Neural cell (in vitro differentiated cells): Measurements from ENCODE around the gene GAL3ST3. TPM values are rescaled to one million over a fixed set of nuclear protein-coding genes. Genes with fewer than 3 reads are reported as not detected.

Experiments
- H2AFZ ChIP-seq: fragments of 200-600, 300-800 bp; sonication (generic), shearing (Covaris generic); 2 replicates; pipeline ENCODE4 v1.6.0; 2014; ENCODE audit warnings: low read depth, mild to moderate bottlenecking, antibody characterized with exemption, low read length, moderate library complexity
- H3F3A ChIP-seq: fragments of 200-600 bp; shearing (Covaris generic); 2 replicates; pipeline ENCODE4 v1.6.1; 2016; ENCODE audit warnings: mild to moderate bottlenecking, moderate library complexity, mixed read lengths, antibody characterized with exemption, low read length; ENCODE audit not compliant: insufficient read depth, poor library complexity, severe bottlenecking
- H3K27ac ChIP-seq: fragments of 200-600, 300-800 bp; sonication (generic), shearing (Covaris generic); 2 replicates; pipeline ENCODE4 v1.5.1; 2014; ENCODE audit warnings: mild to moderate bottlenecking, low read length, moderate library complexity
- H3K27me3 ChIP-seq: fragments of 300-800, 200-600 bp; sonication (generic), shearing (Covaris generic); 2 replicates; pipeline ENCODE4 v1.6.0; 2014; ENCODE audit warnings: mild to moderate bottlenecking, low read depth, low read length, moderate library complexity; ENCODE audit not compliant: insufficient read depth
- H3K36me3 ChIP-seq: fragments of 300-800, 200-600 bp; sonication (generic), shearing (Covaris generic); 2 replicates; pipeline ENCODE4 v1.5.1; 2014; ENCODE audit warnings: mild to moderate bottlenecking, antibody characterized with exemption, low read length, moderate library complexity; ENCODE audit not compliant: insufficient read depth
- H3K4me2 ChIP-seq: fragments of 300-800, 200-600 bp; sonication (generic), shearing (Covaris generic); 2 replicates; pipeline ENCODE4 v1.6.0; 2014; ENCODE audit warnings: mild to moderate bottlenecking, low read length
- H3K4me3 ChIP-seq: fragments of 300-800, 200-600 bp; sonication (generic), shearing (Covaris generic); 2 replicates; pipeline ENCODE4 v1.5.1; 2014; ENCODE audit warnings: mild to moderate bottlenecking, low read length, moderate library complexity
- H3K79me2 ChIP-seq: fragments of 200-600 bp; shearing (Covaris generic); replicated peaks from 2 replicates; pipeline ENCODE4 v1.6.0; 2014; ENCODE audit warnings: mild to moderate bottlenecking, low read length, moderate library complexity; ENCODE audit not compliant: insufficient read depth
- H3K9ac ChIP-seq: fragments of 300-800, 200-600 bp; sonication (generic), shearing (Covaris generic); 2 replicates; pipeline ENCODE4 v1.6.1; 2016; ENCODE audit warnings: mild to moderate bottlenecking, low read length, mixed read lengths
- H3K9me2 ChIP-seq: fragments of 200-600 bp; shearing (Covaris generic); 2 replicates; pipeline ENCODE4 v1.6.1; 2016; ENCODE audit warnings: mild to moderate bottlenecking, low read length, mixed read lengths; ENCODE audit not compliant: insufficient read depth
- H3K9me3 ChIP-seq: fragments of 200-600, 300-800 bp; sonication (generic), shearing (Covaris generic); 2 replicates; pipeline ENCODE4 v1.6.1; 2016; ENCODE audit warnings: mild to moderate bottlenecking, mixed run types, low read length, moderate library complexity, mixed read lengths
- H4K20me1 ChIP-seq: fragments of 200-600 bp; shearing (Covaris generic); 2 replicates; pipeline ENCODE4 v1.6.1; 2016; ENCODE audit warnings: mild to moderate bottlenecking, mixed run types; ENCODE audit not compliant: insufficient read depth
- EP300 ChIP-seq: fragments of 450-650 bp; conservative IDR thresholded peaks from 2 replicates; pipeline ENCODE4 v1.6.1; 2014; ENCODE audit warnings: antibody characterized with exemption, mild to moderate bottlenecking, moderate library complexity; ENCODE audit not compliant: poor library complexity, severe bottlenecking
- EZH2 ChIP-seq: fragments of 200-600, 300-800 bp; shearing (Covaris generic), sonication (generic); IDR thresholded peaks from 2 replicates; pipeline ENCODE4 v1.6.1; 2014; ENCODE audit warnings: antibody characterized with exemption, low read length, borderline replicate concordance, mild to moderate bottlenecking; ENCODE audit not compliant: insufficient read depth, poor library complexity, severe bottlenecking
- MXI1 ChIP-seq: fragments of 450-650 bp; conservative IDR thresholded peaks from 2 replicates; pipeline ENCODE4 v1.6.1; 2014; ENCODE audit warnings: antibody characterized with exemption, mild to moderate bottlenecking; ENCODE audit not compliant: poor library complexity, severe bottlenecking
- POLR2AphosphoS5 ChIP-seq: IDR thresholded peaks from 2 replicates; pipeline ENCODE4 v1.6.1; 2012
- RAD21 ChIP-seq: fragments of 450-650 bp; conservative IDR thresholded peaks from 2 replicates; pipeline ENCODE4 v1.6.1; 2014; ENCODE audit warnings: antibody characterized with exemption, mild to moderate bottlenecking, moderate library complexity
- SMC3 ChIP-seq: fragments of 450-650 bp; conservative IDR thresholded peaks from 2 replicates; pipeline ENCODE4 v1.6.1; 2014; ENCODE audit warnings: antibody characterized with exemption, mild to moderate bottlenecking, moderate library complexity; ENCODE audit not compliant: poor library complexity
- TAF1 ChIP-seq: IDR thresholded peaks from 2 replicates; pipeline ENCODE4 v1.6.1; 2012; ENCODE audit warnings: low read depth
- polyA plus RNA-seq: library from polyadenylated mRNA; depleted of rRNA; stranded (reverse); fragments of >200 nt; gene quantifications from 2 replicates; pipeline ENCODE4 v1.2.3, GENCODE V29; 2014
- TF ChIP-seq, protein P1 (sequence below): IDR thresholded peaks from 2 replicates; pipeline ENCODE4 v1.6.1; 2012; ENCODE audit warnings: borderline replicate concordance
- TF ChIP-seq, protein P2 (sequence below): fragments of 450-650 bp; IDR thresholded peaks from 2 replicates; pipeline ENCODE4 v1.5.1; 2014; ENCODE audit warnings: antibody characterized with exemption, mild to moderate bottlenecking, moderate library complexity; ENCODE audit not compliant: poor library complexity, severe bottlenecking

Gene GAL3ST3
- polyA plus RNA-seq, 1 donor from 2014 or later = 17.2 TPM

DNA sequence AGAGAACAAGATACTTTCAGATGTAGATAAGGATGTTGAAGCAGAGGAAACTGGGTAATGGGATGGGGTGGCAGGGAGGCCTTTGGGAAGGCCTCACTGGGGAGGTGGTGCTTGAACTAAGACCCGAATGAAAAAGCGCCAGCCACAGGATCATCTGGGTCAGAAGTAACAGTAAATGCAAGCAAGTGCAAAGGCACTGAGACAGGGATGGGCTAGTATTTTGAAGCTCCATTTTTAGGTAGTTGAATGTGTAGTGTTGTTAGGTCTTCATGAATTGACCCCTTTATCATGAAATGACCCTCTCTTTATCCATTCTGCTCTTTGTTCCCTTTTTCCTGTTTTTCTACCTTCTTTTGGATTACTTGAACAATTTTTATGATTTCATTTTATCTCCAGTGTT, 14.9 kb upstream of the GAL3ST3 start:
- no peak overlapping the region for H2AFZ ChIP-seq
- no peak overlapping the region for H3K27ac ChIP-seq
- H3K9ac ChIP-seq = no peak overlapping the region
- H3K4me2 ChIP-seq = no peak overlapping the region
- H3K9me3 ChIP-seq = no peaks in the 10 kb centered on the region
- TF ChIP-seq EZH2 = no peak
- TF ChIP-seq EP300 = no peak
- TF ChIP-seq SMC3 = no peak
- TF ChIP-seq, protein P1, sequence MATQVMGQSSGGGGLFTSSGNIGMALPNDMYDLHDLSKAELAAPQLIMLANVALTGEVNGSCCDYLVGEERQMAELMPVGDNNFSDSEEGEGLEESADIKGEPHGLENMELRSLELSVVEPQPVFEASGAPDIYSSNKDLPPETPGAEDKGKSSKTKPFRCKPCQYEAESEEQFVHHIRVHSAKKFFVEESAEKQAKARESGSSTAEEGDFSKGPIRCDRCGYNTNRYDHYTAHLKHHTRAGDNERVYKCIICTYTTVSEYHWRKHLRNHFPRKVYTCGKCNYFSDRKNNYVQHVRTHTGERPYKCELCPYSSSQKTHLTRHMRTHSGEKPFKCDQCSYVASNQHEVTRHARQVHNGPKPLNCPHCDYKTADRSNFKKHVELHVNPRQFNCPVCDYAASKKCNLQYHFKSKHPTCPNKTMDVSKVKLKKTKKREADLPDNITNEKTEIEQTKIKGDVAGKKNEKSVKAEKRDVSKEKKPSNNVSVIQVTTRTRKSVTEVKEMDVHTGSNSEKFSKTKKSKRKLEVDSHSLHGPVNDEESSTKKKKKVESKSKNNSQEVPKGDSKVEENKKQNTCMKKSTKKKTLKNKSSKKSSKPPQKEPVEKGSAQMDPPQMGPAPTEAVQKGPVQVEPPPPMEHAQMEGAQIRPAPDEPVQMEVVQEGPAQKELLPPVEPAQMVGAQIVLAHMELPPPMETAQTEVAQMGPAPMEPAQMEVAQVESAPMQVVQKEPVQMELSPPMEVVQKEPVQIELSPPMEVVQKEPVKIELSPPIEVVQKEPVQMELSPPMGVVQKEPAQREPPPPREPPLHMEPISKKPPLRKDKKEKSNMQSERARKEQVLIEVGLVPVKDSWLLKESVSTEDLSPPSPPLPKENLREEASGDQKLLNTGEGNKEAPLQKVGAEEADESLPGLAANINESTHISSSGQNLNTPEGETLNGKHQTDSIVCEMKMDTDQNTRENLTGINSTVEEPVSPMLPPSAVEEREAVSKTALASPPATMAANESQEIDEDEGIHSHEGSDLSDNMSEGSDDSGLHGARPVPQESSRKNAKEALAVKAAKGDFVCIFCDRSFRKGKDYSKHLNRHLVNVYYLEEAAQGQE = no peak
- TF ChIP-seq MXI1 = no peak
- no peak for TF ChIP-seq TAF1
- no peak for TF ChIP-seq POLR2AphosphoS5
- TF ChIP-seq RAD21 = no peak
- TF ChIP-seq, protein P2, sequence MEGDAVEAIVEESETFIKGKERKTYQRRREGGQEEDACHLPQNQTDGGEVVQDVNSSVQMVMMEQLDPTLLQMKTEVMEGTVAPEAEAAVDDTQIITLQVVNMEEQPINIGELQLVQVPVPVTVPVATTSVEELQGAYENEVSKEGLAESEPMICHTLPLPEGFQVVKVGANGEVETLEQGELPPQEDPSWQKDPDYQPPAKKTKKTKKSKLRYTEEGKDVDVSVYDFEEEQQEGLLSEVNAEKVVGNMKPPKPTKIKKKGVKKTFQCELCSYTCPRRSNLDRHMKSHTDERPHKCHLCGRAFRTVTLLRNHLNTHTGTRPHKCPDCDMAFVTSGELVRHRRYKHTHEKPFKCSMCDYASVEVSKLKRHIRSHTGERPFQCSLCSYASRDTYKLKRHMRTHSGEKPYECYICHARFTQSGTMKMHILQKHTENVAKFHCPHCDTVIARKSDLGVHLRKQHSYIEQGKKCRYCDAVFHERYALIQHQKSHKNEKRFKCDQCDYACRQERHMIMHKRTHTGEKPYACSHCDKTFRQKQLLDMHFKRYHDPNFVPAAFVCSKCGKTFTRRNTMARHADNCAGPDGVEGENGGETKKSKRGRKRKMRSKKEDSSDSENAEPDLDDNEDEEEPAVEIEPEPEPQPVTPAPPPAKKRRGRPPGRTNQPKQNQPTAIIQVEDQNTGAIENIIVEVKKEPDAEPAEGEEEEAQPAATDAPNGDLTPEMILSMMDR = no peak
- H4K20me1 ChIP-seq = no peaks in the 10 kb centered on the region
- H3K9me2 ChIP-seq = no peaks in the 10 kb centered on the region
- H3K36me3 ChIP-seq = peaks cover 14% of the 10 kb centered on the region
- no peaks in the 10 kb centered on the region for H3F3A ChIP-seq
- H3K27me3 ChIP-seq = no peaks in the 10 kb centered on the region
- peaks cover 4% of the 10 kb centered on the region for H3K79me2 ChIP-seq
- no peak overlapping the region for H3K4me3 ChIP-seq

DNA sequence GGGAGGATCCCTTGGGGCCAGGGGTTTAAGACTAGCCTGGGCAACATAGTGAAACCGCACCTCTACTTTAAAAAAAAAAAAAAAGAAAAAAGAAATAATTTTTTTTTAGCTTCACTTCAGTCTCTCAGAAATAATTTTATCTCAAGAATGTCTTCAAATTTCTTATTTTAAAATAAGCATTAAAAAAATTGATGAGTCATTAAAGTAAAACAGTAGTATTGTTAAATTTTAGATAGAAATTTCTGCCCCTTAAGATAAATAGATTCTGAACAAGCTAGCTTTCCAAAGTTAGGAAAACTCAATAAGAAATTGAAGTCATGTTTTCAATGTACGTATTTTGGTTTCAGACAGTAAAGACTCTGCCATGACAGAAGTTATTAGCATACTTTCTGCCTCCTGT, 13.4 kb upstream of the GAL3ST3 start:
- Histone ChIP-seq H3F3A (no peaks in the 10 kb centered on the region), H2AFZ (no peak overlapping the region), H4K20me1 (no peaks in the 10 kb centered on the region), H3K4me2 (no peak overlapping the region), H3K36me3 (peaks cover 8% of the 10 kb centered on the region), H3K27me3 (no peaks in the 10 kb centered on the region), H3K9me2 (no peaks in the 10 kb centered on the region), H3K9me3 (no peaks in the 10 kb centered on the region), H3K27ac (no peak overlapping the region), H3K4me3 (no peak overlapping the region), H3K79me2 (peaks cover 4% of the 10 kb centered on the region), H3K9ac (no peak overlapping the region)
- no peak for TF ChIP-seq POLR2AphosphoS5
- no peak for TF ChIP-seq SMC3
- TF ChIP-seq MXI1 = no peak
- TF ChIP-seq RAD21 = no peak
- TF ChIP-seq TAF1 = no peak
- no peak for TF ChIP-seq EZH2
- TF ChIP-seq, protein P2 = no peak
- no peak for TF ChIP-seq EP300
- TF ChIP-seq, protein P1 = no peak
